ENCODE results near the gene ANKRD45. TPM values are rescaled to one million over a fixed set of nuclear protein-coding genes. Genes with fewer than 3 reads are reported as not detected.

Gene ANKRD45
- total RNA-seq, 1 experiment from 2014 or later, result 0.73 TPM

DNA sequence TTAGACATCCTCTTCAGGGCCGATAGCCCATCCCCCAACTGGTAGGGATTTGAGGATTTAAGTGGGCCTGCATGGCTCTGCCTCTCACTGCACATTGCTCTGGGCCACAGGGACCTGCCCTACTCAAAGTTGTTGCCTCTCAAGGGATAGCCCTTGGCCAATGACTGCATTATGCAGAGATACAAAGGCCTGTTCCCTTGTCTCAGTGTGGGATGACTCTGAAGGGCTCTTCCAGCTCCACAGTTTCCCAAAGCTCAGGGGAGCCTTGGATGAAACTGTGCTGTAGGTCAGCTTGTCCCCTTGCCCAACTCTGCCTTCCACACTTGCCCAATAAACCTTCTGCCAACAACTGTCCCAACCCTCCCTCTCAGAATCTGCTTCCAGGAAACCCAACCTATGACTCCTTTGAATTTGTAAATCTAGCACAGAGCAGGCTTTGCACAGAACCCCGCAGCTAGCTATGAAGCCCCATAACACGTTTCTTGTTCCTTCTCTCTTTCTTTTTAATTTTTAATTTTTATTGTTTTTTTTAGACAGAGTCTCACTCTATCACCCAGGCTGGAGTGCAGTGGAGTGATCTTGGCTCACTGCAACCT lies 109.3 kb downstream of the ANKRD45 start:
- ChIA-PET CTCF (interaction anchor here (0.5 kb wide), 1 partner anchor 15 kb away, joined by 3 read pairs; no protein-coding TSS in a partner anchor), POLR2A (ENCODE audit: low non-redundant PET) (interaction anchor here (0.7 kb wide), 1 partner anchor 305 kb away, joined by 3 read pairs; no protein-coding TSS in a partner anchor)
- H3K9me3 ChIP-seq (ENCODE audit: low read depth, low read length, poor library complexity, severe bottlenecking), result no peaks in the 10 kb centered on the region

More for the DNA sequence above, 109.3 kb downstream of the ANKRD45 start:
- Histone ChIP-seq H3K27me3 (replicated peaks; ENCODE audit: insufficient read depth, low read depth, low read length, poor library complexity) (no peaks in the 10 kb centered on the region), H3K4me3 (ENCODE audit: low read depth, low read length, poor library complexity, severe bottlenecking) (no peak overlapping the region), H3K36me3 (ENCODE audit: insufficient read depth, low read length, poor library complexity, severe bottlenecking) (no peaks in the 10 kb centered on the region), H3K27ac (ENCODE audit: low read depth, low read length, poor library complexity, severe bottlenecking) (no peak overlapping the region), H3K4me1 (ENCODE audit: insufficient read depth, low read length, poor library complexity, severe bottlenecking) (no peaks in the 10 kb centered on the region)
- intact Hi-C loops (cut with micrococcal nuclease; ENCODE audit: unreplicated experiment), result no loop called here
- no peak for DNase-seq (ENCODE audit: low spot score)
- no TSS peak for BruUV-seq (replicated peaks)
- TF ChIP-seq EZH2 (IDR thresholded peaks at IDR 0.05; ENCODE audit: borderline replicate concordance, low read depth, low read length, poor library complexity, severe bottlenecking), result no peak
- TF ChIP-seq, protein P1, sequence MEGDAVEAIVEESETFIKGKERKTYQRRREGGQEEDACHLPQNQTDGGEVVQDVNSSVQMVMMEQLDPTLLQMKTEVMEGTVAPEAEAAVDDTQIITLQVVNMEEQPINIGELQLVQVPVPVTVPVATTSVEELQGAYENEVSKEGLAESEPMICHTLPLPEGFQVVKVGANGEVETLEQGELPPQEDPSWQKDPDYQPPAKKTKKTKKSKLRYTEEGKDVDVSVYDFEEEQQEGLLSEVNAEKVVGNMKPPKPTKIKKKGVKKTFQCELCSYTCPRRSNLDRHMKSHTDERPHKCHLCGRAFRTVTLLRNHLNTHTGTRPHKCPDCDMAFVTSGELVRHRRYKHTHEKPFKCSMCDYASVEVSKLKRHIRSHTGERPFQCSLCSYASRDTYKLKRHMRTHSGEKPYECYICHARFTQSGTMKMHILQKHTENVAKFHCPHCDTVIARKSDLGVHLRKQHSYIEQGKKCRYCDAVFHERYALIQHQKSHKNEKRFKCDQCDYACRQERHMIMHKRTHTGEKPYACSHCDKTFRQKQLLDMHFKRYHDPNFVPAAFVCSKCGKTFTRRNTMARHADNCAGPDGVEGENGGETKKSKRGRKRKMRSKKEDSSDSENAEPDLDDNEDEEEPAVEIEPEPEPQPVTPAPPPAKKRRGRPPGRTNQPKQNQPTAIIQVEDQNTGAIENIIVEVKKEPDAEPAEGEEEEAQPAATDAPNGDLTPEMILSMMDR (conservative IDR thresholded peaks at IDR 0.05; ENCODE audit: low read depth, low read length), result no peak

Other genes with a start within 250 kb of the ANKRD45 start
- 270 and 276 TPM in 2 replicates for gene PRDX6, start 192.5 kb downstream of the ANKRD45 start, total RNA-seq (2021)
- gene SLC9C2, start 66.8 kb downstream of the ANKRD45 start, total RNA-seq (2021), result not detected in 2 replicates
- gene TEX50, start 34.5 kb downstream of the ANKRD45 start, total RNA-seq (2021), result not detected in 2 replicates
- gene KLHL20, start 45.1 kb upstream of the ANKRD45 start, total RNA-seq (2021), result 17.7 and 18.4 TPM in 2 replicates
- 41.6 and 43.4 TPM in 2 replicates for gene DARS2, start 154.8 kb upstream of the ANKRD45 start, total RNA-seq (2021)
- 34.3 and 35.7 TPM in 2 replicates for gene CENPL, start 155.0 kb upstream of the ANKRD45 start, total RNA-seq (2021)
- 479 and 503 TPM in 2 replicates for gene GAS5, start 198.1 kb upstream of the ANKRD45 start, total RNA-seq (2021)
- gene ZBTB37, start 198.5 kb upstream of the ANKRD45 start, total RNA-seq (2021), result 15.8 and 17.2 TPM in 2 replicates
- gene SERPINC1, start 247.5 kb upstream of the ANKRD45 start, total RNA-seq (2021), result not detected in 2 replicates

Measured in A673 (cell line).